Mucosa of stomach (tissue), 1 donor: ENCODE results near the gene SLC39A11.

ENCODE experiments used
- H3K27me3 ChIP-seq: one replicate; pipeline ENCODE4 v1.7.0; 2013; ENCODE audit warnings: mild to moderate bottlenecking, low read length; ENCODE audit not compliant: control insufficient read depth, insufficient read depth
- H3K36me3 ChIP-seq: one replicate; pipeline ENCODE4 v1.7.0; 2013; ENCODE audit warnings: low read length; ENCODE audit not compliant: control insufficient read depth, insufficient read depth
- H3K4me1 ChIP-seq: one replicate; pipeline ENCODE4 v1.7.0; 2013; ENCODE audit warnings: mild to moderate bottlenecking, low read length; ENCODE audit not compliant: control insufficient read depth, insufficient read depth
- H3K4me3 ChIP-seq: one replicate; pipeline ENCODE4 v1.7.0; 2013; ENCODE audit warnings: low read length
- H3K9ac ChIP-seq: one replicate; pipeline ENCODE4 v1.7.0; 2013; ENCODE audit warnings: mild to moderate bottlenecking, low read length, moderate library complexity
- H3K9me3 ChIP-seq: one replicate; pipeline ENCODE4 v1.7.0; 2013; ENCODE audit warnings: mild to moderate bottlenecking, low read length, moderate library complexity; ENCODE audit not compliant: control insufficient read depth
- donor health status: Pancreatic carcinoma.

The SLC39A11 gene

GRCh38 chr17:72658675-72659074, 433.8 kb downstream of the SLC39A11 start:
- H3K9ac ChIP-seq: no peak overlapping the region
- H3K4me1 ChIP-seq: peaks cover 40% of the 10 kb centered on the region

DNA sequence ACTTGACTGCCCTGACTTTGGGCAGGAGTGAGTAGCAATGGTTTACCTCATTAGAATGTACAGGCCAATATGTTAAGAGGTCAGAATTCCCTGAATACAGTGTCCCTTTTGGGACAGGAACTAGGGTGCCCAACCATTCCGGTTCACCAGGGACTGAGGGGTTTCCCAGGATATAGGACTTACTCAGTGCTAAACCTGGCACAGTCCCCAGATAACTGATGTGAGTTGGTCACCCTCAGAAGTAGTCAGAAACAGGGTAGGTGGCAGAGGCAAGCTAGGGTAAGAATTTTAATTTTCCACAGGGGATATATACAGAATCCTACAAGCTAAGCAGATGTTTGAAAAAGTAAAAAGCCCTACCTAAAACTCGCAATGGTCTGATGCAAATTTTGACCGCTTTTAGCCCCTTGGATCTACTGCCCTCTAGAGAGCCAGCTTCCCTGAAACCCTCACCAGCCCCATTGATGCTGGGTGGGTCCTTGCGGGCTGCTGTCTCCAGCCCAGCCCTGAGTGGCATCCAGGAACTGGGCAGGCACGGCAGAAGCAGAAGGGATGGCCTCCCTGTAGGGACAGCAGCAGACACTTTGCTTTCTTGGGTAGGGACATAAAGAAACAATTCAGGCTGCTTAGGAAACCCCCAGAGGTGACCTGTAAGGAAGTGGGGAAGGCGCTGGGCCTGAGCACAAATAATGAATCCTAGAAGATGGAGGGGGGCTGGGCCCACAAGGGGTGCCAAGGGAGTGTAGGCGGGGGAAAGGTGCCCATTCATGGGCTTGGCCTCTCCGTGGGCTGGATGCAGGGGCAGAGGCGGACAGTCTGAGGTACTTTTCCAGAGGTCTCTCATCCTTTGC, 434.8 kb downstream of the SLC39A11 start:
- Histone ChIP-seq H3K4me3 (no peak overlapping the region), H3K9ac (no peak overlapping the region), H3K4me1 (peaks cover 40% of the 10 kb centered on the region), H3K36me3 (no peaks in the 10 kb centered on the region), H3K27me3 (no peaks in the 10 kb centered on the region), H3K9me3 (no peaks in the 10 kb centered on the region)

More at GRCh38 chr17:72658675-72659074, 433.8 kb downstream of the SLC39A11 start:
- Histone ChIP-seq H3K9me3 (no peaks in the 10 kb centered on the region), H3K4me3 (no peak overlapping the region), H3K36me3 (no peaks in the 10 kb centered on the region), H3K27me3 (no peaks in the 10 kb centered on the region)

GRCh38 chr17:72656130-72656763, 436.2 kb downstream of the SLC39A11 start:
- no peaks in the 10 kb centered on the region for H3K27me3 ChIP-seq
- no peaks in the 10 kb centered on the region for H3K36me3 ChIP-seq
- no peaks in the 10 kb centered on the region for H3K9me3 ChIP-seq
- H3K4me1 ChIP-seq: peaks cover 31% of the 10 kb centered on the region
- H3K4me3 ChIP-seq: no peak overlapping the region
- H3K9ac ChIP-seq: no peak overlapping the region

- no peaks in the 10 kb centered on the region for H3K27me3 ChIP-seq
- peaks cover 27% of the 10 kb centered on the region for H3K4me1 ChIP-seq
- no peak overlapping the region for H3K4me3 ChIP-seq
- H3K9me3 ChIP-seq: no peaks in the 10 kb centered on the region
- H3K9ac ChIP-seq: peak overlapping the region; percentile 9
- no peaks in the 10 kb centered on the region for H3K36me3 ChIP-seq
Observed at GRCh38 chr17:72654706-72655105, 437.8 kb downstream of the SLC39A11 start.

GRCh38 chr17:72651988-72652387, 440.5 kb downstream of the SLC39A11 start:
- no peak overlapping the region for H3K9ac ChIP-seq
- no peak overlapping the region for H3K4me3 ChIP-seq
- H3K4me1 ChIP-seq: peaks cover 19% of the 10 kb centered on the region
- H3K27me3 ChIP-seq: no peaks in the 10 kb centered on the region
- no peaks in the 10 kb centered on the region for H3K36me3 ChIP-seq
- no peaks in the 10 kb centered on the region for H3K9me3 ChIP-seq

- H3K9ac ChIP-seq: no peak overlapping the region
- no peaks in the 10 kb centered on the region for H3K4me1 ChIP-seq
- no peaks in the 10 kb centered on the region for H3K9me3 ChIP-seq
- no peaks in the 10 kb centered on the region for H3K36me3 ChIP-seq
- no peaks in the 10 kb centered on the region for H3K27me3 ChIP-seq
- H3K4me3 ChIP-seq: no peak overlapping the region
Observed at GRCh38 chr17:72648702-72649101, 443.8 kb downstream of the SLC39A11 start.

DNA sequence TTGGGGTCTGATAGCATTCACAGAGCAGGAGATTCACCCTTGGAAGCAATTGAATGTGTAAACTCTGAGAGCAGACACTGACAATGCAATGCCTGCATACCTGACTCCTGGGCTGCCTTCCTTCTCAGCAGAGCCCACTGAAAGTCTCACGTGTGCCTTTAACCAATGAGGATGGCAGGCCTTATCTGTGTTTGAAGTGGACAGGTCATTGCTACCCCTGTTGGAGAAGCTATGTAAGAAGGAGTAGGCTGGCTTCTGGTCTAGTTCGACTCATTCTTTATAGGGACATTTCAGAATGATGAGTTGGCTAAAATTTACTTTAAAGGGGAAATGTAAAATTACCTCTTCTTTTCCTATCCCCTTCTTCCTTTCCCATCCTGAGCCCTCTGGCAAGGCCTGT, 446.3 kb downstream of the SLC39A11 start:
- H3K9ac ChIP-seq: no peak overlapping the region
- H3K27me3 ChIP-seq: no peaks in the 10 kb centered on the region
- no peaks in the 10 kb centered on the region for H3K9me3 ChIP-seq
- H3K36me3 ChIP-seq: no peaks in the 10 kb centered on the region
- no peak overlapping the region for H3K4me3 ChIP-seq
- H3K4me1 ChIP-seq: peaks cover 4% of the 10 kb centered on the region

DNA sequence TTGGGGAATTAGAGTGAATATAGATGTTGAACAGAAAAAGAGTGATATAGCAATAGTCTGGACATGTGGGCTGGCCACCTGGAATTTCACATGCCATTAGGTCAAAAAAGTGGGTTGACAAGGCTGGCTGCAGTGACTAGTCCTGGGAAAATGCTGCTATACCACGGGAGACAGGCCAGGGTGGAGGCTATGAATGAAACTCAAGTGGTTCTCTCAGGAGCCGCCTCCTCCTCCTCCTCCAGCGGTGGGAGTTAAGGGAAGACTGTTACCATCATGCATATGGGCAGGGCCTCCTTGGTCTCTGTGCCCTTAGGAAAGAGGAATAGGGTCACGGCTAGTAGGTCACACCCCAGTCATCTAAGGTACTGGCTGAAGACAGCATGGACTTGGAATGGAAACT, 448.0 kb downstream of the SLC39A11 start:
- H3K4me1 ChIP-seq: peaks cover 19% of the 10 kb centered on the region
- H3K27me3 ChIP-seq: no peaks in the 10 kb centered on the region
- no peak overlapping the region for H3K9ac ChIP-seq
- no peaks in the 10 kb centered on the region for H3K36me3 ChIP-seq
- H3K9me3 ChIP-seq: no peaks in the 10 kb centered on the region
- H3K4me3 ChIP-seq: no peak overlapping the region

DNA sequence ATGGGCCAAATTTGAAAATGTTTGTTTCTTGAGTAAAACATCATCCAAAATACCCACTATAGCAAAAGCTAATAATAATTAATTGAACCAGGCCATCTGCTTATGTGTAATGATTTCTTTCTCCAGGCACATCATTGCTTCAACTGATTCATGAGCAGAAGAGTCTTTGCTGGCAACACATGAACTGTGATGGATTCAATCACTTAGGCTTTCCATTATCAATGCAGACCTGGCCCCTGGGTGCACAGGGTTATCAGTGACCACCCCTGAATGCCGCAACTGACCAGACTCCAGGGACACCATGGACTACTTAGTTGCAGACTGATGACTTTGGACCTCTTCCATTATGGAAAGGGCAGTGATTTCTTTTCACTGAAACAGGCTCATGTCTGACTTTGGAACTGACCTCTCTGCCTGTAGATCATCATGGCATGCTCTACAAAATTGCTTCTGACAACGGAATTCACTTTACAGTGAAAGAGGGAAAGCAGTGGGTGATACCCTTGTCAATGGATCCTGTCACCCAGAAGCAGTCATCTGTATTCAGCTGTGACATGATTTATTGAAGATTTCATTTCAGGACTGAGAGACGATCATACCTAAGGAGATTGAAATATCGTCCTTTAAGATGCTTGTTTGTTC, 448.8 kb downstream of the SLC39A11 start:
- Histone ChIP-seq H3K4me1 (peaks cover 26% of the 10 kb centered on the region), H3K36me3 (no peaks in the 10 kb centered on the region), H3K4me3 (no peak overlapping the region), H3K27me3 (no peaks in the 10 kb centered on the region), H3K9me3 (no peaks in the 10 kb centered on the region), H3K9ac (no peak overlapping the region)

- Histone ChIP-seq H3K9me3 (no peaks in the 10 kb centered on the region), H3K27me3 (no peaks in the 10 kb centered on the region), H3K4me3 (no peak overlapping the region), H3K4me1 (peaks cover 28% of the 10 kb centered on the region), H3K9ac (no peak overlapping the region), H3K36me3 (no peaks in the 10 kb centered on the region)
Observed at GRCh38 chr17:72642720-72643119, 449.8 kb downstream of the SLC39A11 start.

DNA sequence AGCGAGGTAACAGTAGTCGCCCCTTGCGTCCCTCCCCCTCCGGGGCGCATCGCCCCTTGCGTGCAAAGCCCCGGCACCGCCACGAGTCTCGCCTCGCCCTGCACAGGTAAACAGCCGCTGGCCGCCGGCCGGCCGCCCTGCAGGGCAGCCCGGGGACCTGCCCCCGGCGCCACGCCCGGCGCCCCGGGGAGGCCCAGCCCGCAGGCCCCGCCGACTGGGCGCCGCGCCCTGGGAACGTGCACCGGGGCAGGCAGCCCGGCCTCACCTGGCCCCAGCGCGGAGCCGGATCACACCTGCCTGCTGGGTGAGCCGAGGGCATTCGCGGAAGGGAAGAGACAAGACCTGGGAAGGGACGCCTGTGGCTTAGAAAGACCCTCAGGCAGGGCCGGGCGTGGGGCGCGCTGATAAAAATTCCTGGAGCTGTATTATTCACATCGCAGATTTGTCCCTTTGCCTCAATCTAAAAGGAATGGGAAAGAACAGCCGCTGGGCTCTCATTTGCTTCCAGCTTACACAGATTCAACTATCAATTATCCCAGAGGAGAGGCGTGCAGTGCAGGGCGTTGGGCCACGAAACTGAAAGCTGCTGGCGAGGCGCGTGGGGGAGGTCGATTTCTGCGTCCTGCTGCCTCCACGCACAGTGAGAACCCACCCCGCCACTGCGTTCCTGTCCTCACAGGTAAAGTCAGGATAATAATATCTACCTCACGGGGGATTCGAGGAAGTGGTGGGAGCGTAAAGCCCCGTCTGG, 451.9 kb downstream of the SLC39A11 start:
- H3K9me3 ChIP-seq: no peaks in the 10 kb centered on the region
- no peaks in the 10 kb centered on the region for H3K36me3 ChIP-seq
- no peak overlapping the region for H3K4me3 ChIP-seq
- peak overlapping the region; percentile 64 for H3K9ac ChIP-seq
- H3K4me1 ChIP-seq: peaks cover 28% of the 10 kb centered on the region
- no peaks in the 10 kb centered on the region for H3K27me3 ChIP-seq
